ENCODE data around the gene GALNT18.
A peak's percentile ranks its signal among the peaks of the same experiment; 100 is the strongest.

GALNT18 gene

DNA sequence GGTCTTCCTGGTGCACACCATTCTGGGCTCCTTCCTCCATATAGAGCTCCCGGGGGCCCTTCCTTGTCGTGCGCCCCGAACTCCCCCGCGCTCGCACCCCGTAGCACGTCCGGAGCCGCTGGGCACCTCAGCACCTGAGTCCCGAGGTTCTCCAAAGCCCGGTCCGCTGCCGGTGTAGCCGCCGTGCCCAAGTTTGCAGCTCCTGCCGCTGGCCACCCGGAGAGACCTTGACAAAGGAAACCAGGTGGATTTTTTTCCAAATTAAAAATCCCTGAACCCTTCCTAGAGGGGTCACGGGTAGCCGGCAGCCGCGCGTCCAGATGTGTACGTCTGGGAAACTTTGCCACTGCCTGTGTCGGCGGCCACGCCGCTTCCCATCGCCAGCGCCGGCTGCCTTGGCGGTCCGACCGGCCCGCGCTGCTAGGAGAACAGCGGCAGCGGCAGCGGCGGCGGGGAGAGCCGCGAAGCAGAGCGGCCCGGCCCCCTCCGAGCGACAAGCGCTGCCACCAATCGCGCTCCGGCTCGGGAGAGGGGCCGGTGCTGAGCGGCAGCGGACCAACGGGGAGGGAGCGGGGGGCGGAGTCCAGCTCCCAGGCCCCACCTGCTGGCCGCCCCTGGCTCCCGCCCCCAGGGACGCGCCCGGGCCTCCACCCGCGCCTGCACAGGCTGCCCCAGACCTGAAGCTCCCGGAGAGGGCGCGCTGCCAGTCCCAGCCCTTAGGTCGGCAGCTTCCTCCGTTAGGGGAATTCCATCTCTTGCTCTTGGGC lies at the start of gene GALNT18:
GALNT18 (minus strand) TSS at position 433 of the 767 bp plus-strand sequence.
- DNase-seq (ENCODE audit: low read depth), result peak; percentile 48

DNA sequence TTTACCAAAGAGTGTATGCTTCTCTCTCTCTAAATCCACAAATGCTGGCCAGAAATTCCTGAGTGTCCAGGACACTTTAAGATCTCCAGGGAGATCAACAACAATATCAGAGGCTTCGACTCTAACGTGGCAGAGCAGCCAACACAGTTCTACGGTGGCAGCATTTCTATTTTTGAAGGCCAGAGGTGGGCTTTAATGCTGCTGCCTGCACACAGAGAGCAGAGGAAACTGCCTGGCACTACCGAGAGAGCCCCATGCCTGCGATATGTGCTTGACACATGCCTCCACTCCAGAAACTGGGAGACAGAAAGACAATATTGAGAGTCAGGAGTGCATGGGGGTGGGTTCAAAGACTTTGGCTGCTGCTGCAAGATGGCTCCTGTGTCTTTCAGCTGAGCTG lies 48.8 kb upstream of the GALNT18 start:
- no peak for DNase-seq (ENCODE audit: low read depth)

DNA sequence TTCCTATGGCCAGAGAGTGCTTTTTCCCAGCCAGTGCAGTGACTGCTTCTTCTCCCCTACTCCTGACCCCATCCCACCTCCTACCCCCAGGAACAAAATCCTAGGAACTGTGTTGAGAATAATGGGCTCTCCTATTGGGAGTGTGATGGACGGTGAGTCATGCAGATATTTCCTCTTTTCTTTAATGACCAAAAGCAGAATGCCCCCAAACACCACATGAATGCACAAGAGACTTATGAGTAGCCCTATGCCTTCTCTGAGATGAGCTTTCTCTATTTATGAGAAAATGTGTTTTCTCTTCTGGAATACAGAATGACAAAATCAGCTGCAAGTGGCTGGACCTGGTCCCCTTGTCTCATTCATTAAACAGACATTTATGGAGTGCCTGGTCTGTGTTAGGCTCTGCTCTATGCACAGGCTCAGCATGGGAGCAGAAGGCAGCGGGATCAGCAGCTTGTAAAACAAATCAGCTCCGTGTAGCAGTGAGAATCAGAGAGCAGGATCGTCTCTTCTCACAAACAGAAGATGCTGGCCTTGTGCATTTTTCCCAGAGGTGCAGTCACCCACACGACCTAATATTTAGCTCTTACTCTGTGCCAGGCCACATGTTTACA lies 47.5 kb upstream of the GALNT18 start:
- no peak for DNase-seq (ENCODE audit: low read depth)

DNA sequence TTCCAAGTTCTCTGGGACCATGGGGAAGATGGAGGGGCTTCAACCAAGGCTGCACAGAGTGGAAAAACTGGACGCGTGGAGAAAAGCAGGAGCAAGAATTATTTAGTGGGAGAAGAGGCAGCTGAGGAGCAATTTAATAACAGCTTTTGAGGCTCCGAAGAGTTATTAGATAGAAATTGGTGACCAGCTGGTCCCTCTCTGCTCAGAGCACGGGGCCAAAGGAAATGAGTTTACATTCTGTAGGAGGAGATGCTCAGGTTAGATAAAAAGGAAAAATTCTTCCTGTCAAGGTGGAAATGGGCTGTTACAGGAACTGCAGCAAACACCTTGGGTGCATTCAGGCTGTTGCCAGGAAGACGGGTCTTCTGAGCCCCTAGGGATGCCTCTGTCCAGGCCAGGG lies 47.0 kb upstream of the GALNT18 start:
- no peak for DNase-seq (ENCODE audit: low read depth)

DNA sequence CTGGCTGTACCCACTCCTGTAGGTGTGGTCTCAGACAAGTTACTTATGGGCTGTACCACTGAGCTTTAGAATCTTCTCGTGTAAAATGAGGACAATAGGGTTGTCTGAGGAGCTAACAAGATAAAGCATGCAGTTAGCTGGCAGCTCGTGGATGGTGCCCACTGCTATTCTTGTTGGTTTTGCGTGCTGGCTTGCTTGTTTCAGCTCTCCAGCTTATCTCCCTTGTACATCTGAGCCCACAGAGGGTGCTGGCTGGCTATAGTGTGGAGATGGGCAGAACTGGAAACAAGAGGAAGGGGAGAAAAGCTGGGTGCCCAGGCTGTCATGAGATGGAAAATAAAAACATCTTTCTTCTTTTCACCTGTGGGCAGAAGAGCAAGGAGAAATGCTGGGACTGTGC lies 46.5 kb upstream of the GALNT18 start:
- no peak for DNase-seq (ENCODE audit: low read depth)

DNA sequence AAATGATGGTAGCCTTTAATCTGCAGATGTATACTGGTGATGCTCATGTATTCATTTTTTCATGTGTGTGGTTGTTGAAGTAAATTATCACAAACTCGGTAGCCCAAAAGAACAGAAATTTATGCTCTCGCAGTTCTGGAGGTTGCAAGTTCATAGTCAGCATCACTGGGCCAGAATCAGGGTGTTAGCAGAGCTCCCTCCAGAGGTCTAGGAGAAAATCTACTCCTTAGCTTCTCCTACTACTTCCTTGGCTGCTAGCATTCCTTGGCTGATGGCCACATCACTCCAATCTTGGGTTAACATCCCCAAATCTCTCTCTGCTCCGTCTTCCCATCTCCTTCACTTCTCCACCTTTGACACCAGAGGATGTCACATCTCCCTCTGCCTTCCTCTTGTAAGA lies 45.3 kb upstream of the GALNT18 start:
- DNase-seq (ENCODE audit: low read depth), result no peak

DNA sequence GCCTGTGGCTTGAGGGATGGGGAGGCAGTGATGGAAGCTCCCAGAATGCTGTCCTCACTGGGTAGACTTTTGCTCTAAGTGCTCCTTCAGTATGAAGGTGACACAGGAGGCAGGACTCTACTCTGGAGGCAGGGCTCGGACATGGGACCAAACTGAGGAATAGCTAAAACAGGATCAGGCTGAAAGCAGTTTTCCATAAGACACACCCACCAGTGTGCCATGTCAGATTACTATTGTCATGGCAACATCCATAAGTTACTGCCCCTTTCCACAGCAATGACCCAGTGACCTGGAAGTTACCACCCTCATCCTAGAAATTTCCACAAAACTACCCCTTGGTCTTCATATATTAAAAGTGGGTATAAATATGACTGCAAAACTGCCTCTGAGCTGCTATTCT lies 43.6 kb upstream of the GALNT18 start:
- no peak for DNase-seq (ENCODE audit: low read depth)

DNA sequence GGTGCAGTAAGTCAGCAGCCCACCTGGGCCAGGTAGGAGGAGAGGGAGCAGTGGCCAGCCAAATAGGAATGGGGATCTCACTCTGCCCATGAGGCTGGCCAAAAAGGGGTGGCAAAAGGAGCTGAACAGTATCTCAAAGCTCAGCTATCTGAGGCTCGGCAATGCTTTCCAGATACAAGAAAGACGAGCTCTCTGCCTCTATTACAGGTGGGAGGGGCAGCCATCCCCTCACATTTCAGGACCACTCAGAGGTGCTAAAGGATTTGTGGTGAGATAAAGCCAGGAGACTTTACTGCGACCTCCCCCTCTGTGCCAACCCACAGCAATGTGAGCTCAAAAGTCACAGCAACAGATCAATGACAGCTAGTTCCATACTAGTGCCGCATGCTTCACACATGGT lies 42.1 kb upstream of the GALNT18 start:
- no peak for DNase-seq (ENCODE audit: low read depth)

DNA sequence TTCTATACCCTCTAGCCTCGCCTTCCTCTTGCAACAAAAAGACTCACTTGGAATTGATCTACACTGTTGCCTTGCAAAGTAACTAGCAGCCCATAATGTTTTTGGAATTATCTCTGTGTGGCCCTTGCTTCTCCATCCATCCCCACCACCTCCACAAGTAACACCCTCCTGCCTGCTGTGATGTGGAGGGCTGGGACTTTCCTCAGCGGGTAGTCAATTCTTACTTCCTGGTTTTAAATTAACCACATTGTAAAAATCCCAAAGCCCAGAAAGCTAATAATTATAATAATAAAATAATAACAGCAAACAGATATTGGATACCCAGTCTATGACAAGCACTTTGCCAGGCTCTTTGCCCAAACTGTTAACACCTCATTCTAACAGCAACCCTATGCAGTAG lies 40.8 kb upstream of the GALNT18 start:
- no peak for DNase-seq (ENCODE audit: low read depth)

DNA sequence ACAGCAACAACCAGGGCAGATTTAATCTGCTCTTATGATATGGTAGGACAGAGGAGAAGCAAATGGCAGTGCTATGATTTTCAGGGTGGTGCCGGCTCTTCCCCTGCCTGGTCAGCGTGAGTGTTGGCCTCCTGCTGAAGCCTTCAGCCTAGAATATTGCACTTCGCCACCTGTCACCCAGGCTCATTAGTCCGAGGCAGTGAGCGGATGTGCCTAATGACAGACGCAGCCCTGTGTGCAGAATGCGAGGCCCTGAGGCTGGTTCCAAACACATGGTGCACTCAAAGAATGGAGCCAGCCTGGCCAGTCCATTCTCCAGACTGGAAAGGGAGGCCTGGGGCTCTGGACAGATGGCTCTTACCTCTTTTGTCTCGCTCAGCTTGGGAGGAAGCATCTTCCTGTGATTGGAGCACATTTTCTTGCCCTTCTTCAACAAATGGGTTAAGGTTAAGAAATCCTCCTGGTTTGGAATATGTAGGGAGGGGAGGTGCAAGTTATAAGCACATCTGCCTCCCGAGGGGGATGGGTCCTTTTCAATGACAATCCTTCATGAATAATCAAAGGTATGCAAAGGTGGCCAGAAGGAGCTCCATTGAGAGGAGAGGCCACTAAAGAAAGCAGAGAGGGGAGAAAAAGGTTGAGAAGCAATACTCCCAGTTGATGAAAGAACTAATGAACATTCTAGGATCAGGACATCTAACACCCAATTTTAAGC lies 39.7 kb upstream of the GALNT18 start:
- DNase-seq (ENCODE audit: low read depth), result no peak

DNA sequence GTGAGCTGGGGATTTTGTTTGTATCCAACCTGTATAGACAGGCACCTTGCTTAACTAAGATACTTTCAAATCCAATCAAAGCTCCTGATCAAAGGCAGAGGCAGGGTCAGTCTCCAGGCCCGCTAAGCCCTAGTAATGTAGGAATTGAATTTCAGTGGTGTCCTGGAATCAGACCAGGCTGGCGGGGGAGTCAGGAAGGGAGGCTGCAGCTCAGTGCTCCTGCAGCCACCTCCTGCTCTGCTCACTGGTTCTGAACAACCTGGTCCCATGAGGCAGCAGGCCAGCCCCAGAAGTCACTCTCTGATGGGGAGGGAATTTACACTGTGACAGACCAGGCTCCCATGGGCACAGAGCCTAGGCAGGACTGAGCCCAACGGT lies 38.5 kb upstream of the GALNT18 start:
- DNase-seq (ENCODE audit: low read depth), result no peak

DNA sequence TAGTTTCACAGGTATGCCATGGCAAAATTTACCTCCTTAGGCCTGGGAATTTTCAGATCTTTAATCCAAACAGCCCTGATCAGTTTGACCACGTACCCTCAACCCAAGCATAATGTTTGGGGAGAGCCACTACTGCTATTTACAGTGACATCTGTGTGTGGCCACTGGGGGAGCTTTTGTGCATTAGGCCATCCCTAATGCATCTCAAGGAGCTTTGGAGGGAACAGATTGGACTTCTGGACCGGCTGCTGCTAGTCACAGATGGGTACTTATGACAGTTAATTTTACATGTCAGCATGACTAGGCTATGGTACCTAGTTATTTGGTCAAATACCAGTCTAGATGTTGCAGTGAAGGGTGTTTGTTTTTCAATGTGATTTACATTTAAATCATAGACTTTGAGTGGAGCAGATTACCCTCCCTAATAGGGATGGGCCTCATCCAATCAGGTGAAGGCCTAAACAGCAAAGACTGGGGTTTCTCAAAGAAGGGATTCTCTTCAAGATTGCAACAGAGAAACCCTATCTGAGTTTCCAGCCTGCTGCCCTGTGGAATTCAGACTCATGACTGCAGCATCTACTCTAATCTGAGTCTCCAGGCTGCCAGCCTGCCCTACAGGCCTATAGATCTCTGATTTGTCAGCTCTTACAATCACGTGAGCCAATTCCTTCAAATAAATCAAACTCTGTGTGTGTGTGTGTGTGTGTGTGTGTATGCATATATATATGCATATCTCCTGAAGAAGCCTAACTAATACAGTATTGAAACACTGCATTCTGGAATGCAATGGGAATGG lies 38.0 kb upstream of the GALNT18 start:
- no peak for DNase-seq (ENCODE audit: low read depth)

DNA sequence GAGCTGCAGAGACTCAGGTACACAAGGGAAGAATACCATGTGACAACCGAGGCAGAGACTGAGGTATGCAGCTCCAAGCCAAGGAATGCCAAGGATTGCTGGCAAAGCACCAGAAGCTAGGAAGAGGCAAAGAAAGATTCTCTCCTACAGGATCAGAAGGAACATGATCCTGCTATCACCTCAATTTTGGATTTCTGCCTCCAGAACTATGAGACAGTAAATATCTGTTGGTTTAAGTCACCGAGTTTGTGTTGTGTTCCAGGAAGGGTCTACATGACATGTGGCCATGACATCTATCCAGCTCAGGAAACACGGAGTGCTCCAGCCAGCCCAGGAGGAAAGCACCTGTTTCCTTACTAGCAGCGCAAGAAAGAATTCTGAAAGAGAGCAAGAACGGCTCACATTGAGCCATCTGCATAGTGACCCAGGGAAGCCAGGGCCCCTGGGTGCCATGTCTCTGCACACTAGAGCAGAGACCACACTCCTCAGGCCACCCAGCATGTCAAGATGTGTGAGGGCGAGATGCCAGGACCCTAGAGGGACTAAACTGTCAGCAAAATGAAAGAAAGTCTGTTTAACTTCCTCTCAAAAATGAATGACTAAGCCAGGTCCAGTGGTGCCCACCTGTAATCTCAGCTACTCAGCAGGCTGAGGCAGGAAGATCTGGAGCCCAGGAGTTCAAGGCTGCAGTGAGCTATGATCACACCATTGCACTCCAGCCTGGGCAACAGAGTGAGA lies 35.6 kb upstream of the GALNT18 start:
- DNase-seq (ENCODE audit: low read depth), result no peak

DNA sequence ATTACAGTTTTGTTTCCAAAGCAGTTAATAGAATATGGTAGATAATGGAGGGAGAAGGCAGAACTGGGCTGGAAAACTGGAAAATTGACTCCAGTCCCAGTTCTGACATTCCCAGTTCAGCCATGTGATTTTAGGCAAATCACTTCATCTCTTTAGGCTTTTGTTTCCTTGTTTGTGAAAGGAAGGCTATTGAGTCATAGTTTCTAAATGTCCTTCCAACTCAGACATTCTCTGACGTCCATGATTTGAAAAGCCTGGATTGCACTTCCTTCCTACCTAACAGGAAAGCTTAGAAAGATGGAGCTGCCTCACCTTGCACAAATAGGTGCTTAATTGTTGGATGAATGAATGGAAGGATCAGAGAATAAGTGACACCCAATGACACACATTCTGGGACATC lies 19.8 kb upstream of the GALNT18 start:
- no peak for DNase-seq (ENCODE audit: low read depth)

DNA sequence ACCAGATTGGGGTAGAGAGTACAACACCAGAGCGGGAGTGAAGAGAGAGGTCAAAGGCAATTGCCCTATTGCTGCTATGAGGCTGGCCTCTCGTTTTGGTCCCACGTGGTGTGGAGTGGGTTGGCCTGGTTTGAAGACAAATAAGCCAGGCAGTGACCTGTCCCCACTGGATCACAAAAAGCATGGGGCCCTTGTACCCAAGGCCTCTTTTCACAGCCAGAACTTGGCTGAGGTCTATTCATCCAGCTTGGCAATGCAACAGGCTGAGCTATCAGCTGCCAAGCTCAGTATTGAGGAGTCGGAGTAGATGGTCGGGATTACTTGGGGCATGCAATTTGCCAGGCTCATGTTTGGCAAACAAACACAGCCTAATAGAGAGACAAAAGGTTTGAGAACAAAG lies 19.2 kb upstream of the GALNT18 start:
- no peak for DNase-seq (ENCODE audit: low read depth)

DNA sequence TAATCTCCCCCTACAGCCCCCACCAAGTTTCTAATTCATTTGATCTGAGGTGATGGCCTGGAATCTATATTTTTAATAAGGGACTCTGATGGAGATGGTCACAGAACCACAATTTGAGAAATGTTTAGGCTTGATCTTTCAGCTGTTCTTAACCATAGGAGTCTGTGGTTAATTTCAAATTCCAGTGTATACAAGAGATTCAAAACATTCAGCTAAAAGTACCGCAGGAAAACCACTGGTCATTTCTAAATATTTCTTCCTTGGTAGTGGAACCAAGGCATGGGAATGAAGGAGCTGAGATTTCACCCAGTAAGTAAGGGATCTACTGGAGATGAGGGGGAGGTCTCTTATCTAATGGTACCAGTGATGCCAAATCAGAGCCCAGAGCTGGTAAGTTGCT lies 18.3 kb upstream of the GALNT18 start:
- no peak for DNase-seq (ENCODE audit: low read depth)

DNA sequence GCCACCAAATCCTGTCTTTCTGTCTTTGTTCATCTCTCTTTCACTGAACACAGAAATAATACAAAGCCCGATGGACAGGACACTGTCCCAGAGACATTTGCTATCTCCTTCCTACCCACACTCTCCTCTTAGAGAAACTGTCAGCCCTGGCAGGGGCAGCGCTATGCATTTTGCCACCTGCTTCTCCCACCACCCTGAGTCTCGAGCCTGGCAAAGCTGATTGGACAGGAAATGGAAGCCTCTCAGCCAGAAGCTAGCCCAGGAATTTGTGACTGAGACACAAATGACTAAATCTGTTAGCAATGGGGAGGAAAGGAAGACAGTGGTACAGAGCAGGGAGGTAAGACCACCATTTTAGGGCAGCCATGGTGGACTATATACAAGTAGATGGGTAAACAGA lies 14.9 kb upstream of the GALNT18 start:
- no peak for DNase-seq (ENCODE audit: low read depth)

DNA sequence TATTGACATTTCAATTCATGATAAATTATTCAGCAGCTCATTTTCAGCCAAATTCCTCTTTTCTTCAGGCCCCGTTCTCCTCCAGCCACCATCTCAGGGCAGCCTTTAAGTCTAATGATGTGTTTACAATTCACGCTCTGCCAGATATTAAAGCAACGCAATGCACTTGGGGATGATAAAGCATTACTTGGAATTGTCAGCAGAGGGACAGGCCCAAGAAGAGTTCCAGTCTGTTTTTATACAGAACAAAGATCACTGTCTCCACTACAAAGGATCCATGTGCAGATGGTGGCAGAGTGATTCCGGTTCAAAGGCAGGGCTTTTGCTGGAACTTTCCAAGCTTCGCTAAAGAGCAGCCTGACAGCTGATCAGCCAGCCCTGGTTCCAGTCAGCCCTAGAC lies 13.6 kb upstream of the GALNT18 start:
- DNase-seq (ENCODE audit: low read depth), result no peak

DNA sequence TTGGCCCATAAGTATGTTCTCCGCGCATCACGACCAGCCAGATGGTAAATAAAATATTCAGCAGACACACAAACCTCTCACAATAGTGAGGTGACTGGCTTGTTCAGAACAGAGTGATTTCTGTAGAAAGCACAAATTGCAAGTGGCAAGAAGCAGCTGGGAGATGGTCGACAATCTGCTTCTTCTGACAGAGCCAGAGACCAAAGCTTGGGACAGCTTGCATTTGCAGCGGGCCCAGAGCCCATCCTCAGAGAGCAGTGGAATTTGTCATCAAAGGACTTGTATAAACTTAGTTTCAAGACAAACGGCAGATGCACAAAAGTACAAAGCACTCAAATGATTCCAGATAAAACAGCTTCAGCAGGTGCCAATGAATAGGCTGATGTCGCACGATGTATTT lies 7.6 kb upstream of the GALNT18 start:
- no peak for DNase-seq (ENCODE audit: low read depth)

DNA sequence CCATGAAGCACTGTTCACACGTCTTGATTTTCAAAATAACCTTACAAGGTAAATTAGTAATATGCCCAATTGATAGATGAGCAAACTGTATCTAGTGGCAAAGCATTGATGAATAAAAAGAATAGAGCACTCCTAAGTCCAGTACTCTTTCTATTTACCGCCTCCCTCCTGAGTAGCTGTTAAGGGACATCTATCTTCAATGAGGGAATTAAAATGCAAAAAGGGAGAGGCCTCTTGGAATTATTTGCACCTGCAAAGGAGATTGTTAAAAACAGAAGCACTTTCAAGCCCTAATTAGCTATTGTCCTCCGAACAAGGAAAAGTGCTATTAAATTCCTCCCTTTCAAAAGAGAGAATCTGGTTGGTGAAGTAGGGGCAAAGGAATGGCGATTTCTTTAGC lies 6.8 kb upstream of the GALNT18 start:
- DNase-seq (ENCODE audit: low read depth), result no peak

DNA sequence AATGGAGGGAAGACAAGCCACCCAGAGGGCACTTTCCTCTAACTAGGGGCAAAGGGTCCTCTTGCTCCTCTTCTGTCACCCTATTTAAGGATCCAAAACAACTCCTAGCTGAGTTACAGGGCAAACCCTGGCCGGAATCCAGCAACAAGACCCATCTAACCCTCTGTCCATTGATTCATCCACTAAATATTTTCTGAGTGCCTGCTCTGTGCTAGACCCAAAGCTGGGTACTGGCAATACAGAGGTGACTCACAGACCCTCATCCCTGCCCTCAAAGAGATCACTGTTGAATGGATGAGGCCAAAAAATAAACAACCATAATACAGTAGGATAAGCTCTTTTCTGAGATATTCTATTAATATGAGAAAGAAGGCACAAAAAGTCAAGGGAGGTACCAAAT lies 4.3 kb upstream of the GALNT18 start:
- no peak for DNase-seq (ENCODE audit: low read depth)

DNA sequence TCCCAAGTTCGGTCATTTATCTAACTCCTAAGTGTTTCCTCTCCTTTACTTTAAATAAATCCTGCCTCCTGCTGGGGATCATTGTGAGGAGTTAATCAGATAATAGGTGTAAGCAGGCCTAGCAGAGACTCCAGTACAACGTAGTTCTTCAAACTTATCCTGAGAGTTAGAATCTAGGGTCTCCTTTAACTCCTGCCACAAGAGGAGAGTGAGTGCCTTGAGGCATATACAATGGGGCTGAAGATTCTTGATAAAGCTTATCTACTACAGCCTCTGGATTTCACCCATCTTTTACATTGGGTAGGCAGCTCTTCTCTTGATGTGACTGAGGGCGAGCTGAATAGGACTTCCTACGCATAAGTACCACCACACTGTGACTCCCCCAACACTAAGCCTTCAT lies 3.1 kb upstream of the GALNT18 start:
- no peak for DNase-seq (ENCODE audit: low read depth)

Data from non-pigmented ciliary epithelial cell (primary cell).